H1 (cell line): ENCODE measurements around the gene BCL2. TPM values are rescaled to one million over a fixed set of nuclear protein-coding genes. Genes with fewer than 3 reads are reported as not detected.

Source experiments
- CHD1 ChIP-seq: IDR thresholded peaks from 2 replicates; pipeline ENCODE4 v1.6.1; 2012; ENCODE audit warnings: low read depth, low read length, improper control_type of control experiment
- CHD2 ChIP-seq: IDR thresholded peaks from 2 replicates; pipeline ENCODE4 v1.6.1; 2012; ENCODE audit warnings: low read length, improper control_type of control experiment
- EP300 ChIP-seq, 2 experiments: IDR thresholded peaks; 1 replicate in 1 of 2; 2 replicates in 1 of 2; pipeline ENCODE4 v1.6.1; 2011 to 2012; ENCODE audit warnings: low read depth in 2 of 2, low read length in 2 of 2, mild to moderate bottlenecking in 2 of 2, borderline replicate concordance in 1 of 2, inconsistent platforms in 1 of 2, moderate library complexity in 1 of 2
- GTF2F1 ChIP-seq: IDR thresholded peaks from 2 replicates; pipeline ENCODE4 v1.6.1; 2012; ENCODE audit warnings: low read depth, low read length, improper control_type of control experiment, borderline replicate concordance
- POLR2A ChIP-seq, 2 experiments: IDR thresholded peaks; 1 replicate in 1 of 2; 2 replicates in 1 of 2; pipeline ENCODE4 v1.6.1; 2011; ENCODE audit warnings: low read depth in 2 of 2, low read length in 2 of 2, mild to moderate bottlenecking in 2 of 2; ENCODE audit errors: control extremely low read depth in 1 of 2
- ZNF274 ChIP-seq: IDR thresholded peaks from 2 replicates; pipeline ENCODE4 v1.7.0; 2012; ENCODE audit warnings: low read length, borderline replicate concordance; ENCODE audit errors: extremely low read depth
- polyA plus RNA-seq, 7 experiments: library from polyadenylated mRNA; depleted of rRNA in 3 of 7; stranded (reverse) in 5 of 7; unstranded in 2 of 7; fragments of >200 nt in 5 of 7; fragments of 200-250 nt in 2 of 7; gene quantifications; 1 replicate in 5 of 7; 2 replicates in 1 of 7; 4 replicates in 1 of 7; pipeline versions ENCODE4 v1.2.1 to v1.2.3, GENCODE V29; 2011 to 2013; ENCODE audit warnings: missing spikeins in 2 of 7, mixed read lengths in 2 of 7
- total RNA-seq: library from RNA; stranded (reverse); fragmentation: NEBNext Ultra II Directional; extraction: Animal tissue kit (Norgen Biotek cat#: 25700); gene quantifications from 2 replicates; pipeline ENCODE4 v1.2.1, GENCODE V29; 2021

The BCL2 gene
- total and polyA plus RNA-seq, 2 of the 8 experiments (the other 6 are each of a cell fraction or from before 2014, with no cell fraction given): 0.59 to 4.5 TPM

DNA sequence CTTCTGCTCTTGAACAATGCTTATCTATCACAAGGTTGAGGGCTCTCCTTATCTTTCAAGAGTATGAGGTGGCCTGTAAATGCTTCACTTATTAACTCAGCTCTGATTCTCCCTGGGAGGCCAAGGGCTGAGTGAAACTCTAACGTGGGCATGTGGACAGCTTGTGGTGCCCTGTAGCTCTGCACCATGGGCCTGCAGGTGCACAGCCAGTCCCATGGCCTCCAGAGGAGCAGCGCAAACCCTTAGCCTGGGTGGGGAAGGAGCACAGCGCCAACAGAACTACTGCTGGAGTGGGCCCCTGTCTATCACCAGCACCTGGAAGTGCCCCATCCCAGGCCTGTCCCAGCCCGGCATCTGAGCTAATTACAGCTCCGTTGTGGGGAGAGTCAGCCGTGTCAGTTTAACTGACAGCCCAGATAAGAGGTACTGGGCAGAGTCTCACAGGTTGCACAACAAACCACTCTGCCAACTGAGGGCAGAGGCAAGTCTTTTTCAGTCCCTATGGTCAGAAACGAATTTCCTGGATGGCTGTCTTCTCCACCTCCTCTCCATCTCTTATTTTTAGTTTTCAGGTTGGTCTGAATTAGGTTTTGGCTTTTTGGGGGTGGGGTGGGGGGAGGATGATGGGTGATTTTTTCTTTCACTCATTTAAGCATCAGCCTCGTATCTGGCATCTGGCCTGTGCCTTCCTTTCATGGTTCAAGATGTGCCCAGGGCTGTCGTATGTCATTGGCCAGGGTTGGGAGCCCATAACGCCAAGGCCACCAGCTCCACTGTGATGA lies 219.5 kb downstream of the BCL2 start (continued):
- TF ChIP-seq GTF2F1 (no peak), ZNF274 (no peak), CHD1 (no peak), CHD2 (no peak), EP300 (IDR thresholded peaks at IDR 0.05; ENCODE audit: borderline replicate concordance in 1 of 2, low read depth in 2 of 2, low read length in 2 of 2) (no peak), POLR2A (IDR thresholded peaks at IDR 0.05; ENCODE audit: control extremely low read depth in 1 of 2, low read depth in 2 of 2, low read length in 2 of 2) (no peak)
